Prostate gland (tissue), 2 donors: Measurements from ENCODE around the gene PTGES2.

Experiments used
- POLR2A ChIP-seq: fragments of 450-650 bp; IDR thresholded peaks from one replicate; pipeline ENCODE4 v1.6.1; 2016; ENCODE audit warnings: antibody characterized with exemption, mild to moderate bottlenecking
- POLR2AphosphoS5 ChIP-seq: sonication (generic); formaldehyde crosslinking; IDR thresholded peaks from one replicate; pipeline ENCODE4 v1.6.1; 2017; ENCODE audit warnings: antibody characterized with exemption
- TF ChIP-seq, protein P1 (sequence below), 4 experiments: fragments of 200-600 bp in 2 of 4; fragments of 450-650 bp in 2 of 4; sonication (generic) in 2 of 4; IDR thresholded peaks; 1 replicate in 3 of 4; 2 replicates in 1 of 4; pipeline ENCODE4 v1.5.1; 2016 to 2019; ENCODE audit warnings: antibody characterized with exemption in 4 of 4, mild to moderate bottlenecking in 2 of 4, moderate library complexity in 2 of 4

DNA sequence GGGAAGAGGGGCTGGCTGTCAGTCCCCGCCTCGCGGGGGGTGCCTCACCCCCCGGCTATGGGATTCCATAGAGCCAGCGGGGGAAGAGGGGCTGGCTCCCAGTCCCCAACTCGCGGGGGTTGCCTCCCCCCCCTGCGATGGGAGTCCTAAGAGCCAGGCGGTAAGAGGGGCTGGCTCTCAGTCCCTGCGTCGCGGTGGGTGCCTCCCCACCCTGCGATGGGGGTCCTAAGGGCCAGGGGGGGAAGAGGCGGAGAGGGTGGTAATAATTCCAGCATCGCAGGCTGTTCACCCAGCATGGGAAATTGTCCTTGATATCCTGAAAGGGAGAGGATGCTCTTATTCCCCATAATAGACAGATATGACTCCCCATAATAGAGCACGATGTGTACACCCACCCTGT lies 12.1 kb upstream of the PTGES2 start:
- TF ChIP-seq, protein P1, sequence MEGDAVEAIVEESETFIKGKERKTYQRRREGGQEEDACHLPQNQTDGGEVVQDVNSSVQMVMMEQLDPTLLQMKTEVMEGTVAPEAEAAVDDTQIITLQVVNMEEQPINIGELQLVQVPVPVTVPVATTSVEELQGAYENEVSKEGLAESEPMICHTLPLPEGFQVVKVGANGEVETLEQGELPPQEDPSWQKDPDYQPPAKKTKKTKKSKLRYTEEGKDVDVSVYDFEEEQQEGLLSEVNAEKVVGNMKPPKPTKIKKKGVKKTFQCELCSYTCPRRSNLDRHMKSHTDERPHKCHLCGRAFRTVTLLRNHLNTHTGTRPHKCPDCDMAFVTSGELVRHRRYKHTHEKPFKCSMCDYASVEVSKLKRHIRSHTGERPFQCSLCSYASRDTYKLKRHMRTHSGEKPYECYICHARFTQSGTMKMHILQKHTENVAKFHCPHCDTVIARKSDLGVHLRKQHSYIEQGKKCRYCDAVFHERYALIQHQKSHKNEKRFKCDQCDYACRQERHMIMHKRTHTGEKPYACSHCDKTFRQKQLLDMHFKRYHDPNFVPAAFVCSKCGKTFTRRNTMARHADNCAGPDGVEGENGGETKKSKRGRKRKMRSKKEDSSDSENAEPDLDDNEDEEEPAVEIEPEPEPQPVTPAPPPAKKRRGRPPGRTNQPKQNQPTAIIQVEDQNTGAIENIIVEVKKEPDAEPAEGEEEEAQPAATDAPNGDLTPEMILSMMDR (IDR thresholded peaks at IDR 0.05), result no peak
- TF ChIP-seq POLR2A (no peak), POLR2AphosphoS5 (no peak)
